ENCODE measurements around the gene MORN3.

- TF ChIP-seq CTCF (optimal IDR thresholded peaks at IDR 0.05 in 1 of 3, IDR thresholded peaks at IDR 0.05 in 1 of 3, conservative IDR thresholded peaks at IDR 0.05 in 1 of 3; ENCODE audit: extremely low read depth in 1 of 3, insufficient read depth in 2 of 3, low read length in 3 of 3) = no peak
- TF ChIP-seq EZH2 (IDR thresholded peaks at IDR 0.05; ENCODE audit: low read length) = no peak
Observed at GRCh38 chr12:121613462-121613861, 56.0 kb downstream of the MORN3 start.

Measured in keratinocyte (primary cell).